HepG2 (cell line): ENCODE measurements around the gene KDM2B. TPM values are rescaled to one million over a fixed set of nuclear protein-coding genes. Genes with fewer than 3 reads are reported as not detected.

ENCODE experiments used
- ATF7-NPFF ChIP-seq: sonication (generic); formaldehyde crosslinking; IDR thresholded peaks from 2 replicates; pipeline ENCODE4 v1.8.1; 2023; ENCODE audit warnings: mild to moderate bottlenecking, low read depth, missing genetic modification reagents, moderate library complexity
- ETV5 ChIP-seq: IDR thresholded peaks from 2 replicates; pipeline ENCODE4 v1.6.1; 2018; ENCODE audit warnings: missing biosample characterization, missing genetic modification reagents, inconsistent platforms, borderline replicate concordance
- ISX ChIP-seq: sonication (generic); formaldehyde crosslinking; conservative IDR thresholded peaks from 2 replicates; pipeline ENCODE4 v1.5.0; 2020; ENCODE audit warnings: missing genetic modification reagents
- LRRFIP1 ChIP-seq: sonication (generic); formaldehyde crosslinking; conservative IDR thresholded peaks from 2 replicates; pipeline ENCODE4 v1.4.0; 2020; ENCODE audit warnings: missing genetic modification reagents
- MAZ ChIP-seq, 2 experiments: sonication (generic) in 1 of 2; formaldehyde crosslinking in 1 of 2; IDR thresholded peaks; 2 replicates each; pipeline versions ENCODE4 v1.5.0 to v1.6.1; 2012 to 2020; ENCODE audit warnings: low read depth in 2 of 2, mild to moderate bottlenecking in 2 of 2, borderline replicate concordance in 1 of 2, improper control_type of control experiment in 1 of 2, low read length in 1 of 2, missing genetic modification reagents in 1 of 2, moderate library complexity in 1 of 2
- RARA ChIP-seq: IDR thresholded peaks from 2 replicates; pipeline ENCODE4 v1.6.1; 2016; ENCODE audit warnings: missing genetic modification reagents, missing compliant biosample characterization
- TCF12 ChIP-seq, 2 experiments: fragments of 450-650 bp in 1 of 2; sonication (generic) in 1 of 2; formaldehyde crosslinking in 1 of 2; IDR thresholded peaks; 2 replicates each; pipeline versions ENCODE4 v1.6.1 to v1.8.0; 2017 to 2022; ENCODE audit warnings: antibody characterized with exemption in 1 of 2, mild to moderate bottlenecking in 1 of 2, missing genetic modification reagents in 1 of 2, moderate library complexity in 1 of 2
- XBP1 ChIP-seq: sonication (generic); formaldehyde crosslinking; IDR thresholded peaks from 2 replicates; pipeline ENCODE4 v1.5.0; 2020; ENCODE audit warnings: missing genetic modification reagents
- ZBED4 ChIP-seq: sonication (generic); formaldehyde crosslinking; IDR thresholded peaks from 2 replicates; pipeline ENCODE4 v1.4.0; 2020; ENCODE audit warnings: missing genetic modification reagents, borderline replicate concordance
- ZFX ChIP-seq: sonication (generic); formaldehyde crosslinking; IDR thresholded peaks from 2 replicates; pipeline ENCODE4 v1.4.0; 2020; ENCODE audit warnings: mild to moderate bottlenecking, low read depth, missing genetic modification reagents, moderate library complexity
- ZNF510 ChIP-seq: sonication (generic); formaldehyde crosslinking; IDR thresholded peaks from 2 replicates; pipeline ENCODE4 v1.4.0; 2020; ENCODE audit warnings: low read depth, mild to moderate bottlenecking, missing genetic modification reagents
- ZNF816 ChIP-seq: sonication (generic); formaldehyde crosslinking; IDR thresholded peaks from 2 replicates; pipeline ENCODE4 v1.8.0; 2022; ENCODE audit warnings: missing genetic modification reagents, mild to moderate bottlenecking, borderline replicate concordance
- ZSCAN5A ChIP-seq: sonication (generic); formaldehyde crosslinking; IDR thresholded peaks from 2 replicates; pipeline ENCODE4 v1.8.0; 2022; ENCODE audit warnings: mild to moderate bottlenecking, missing genetic modification reagents, borderline replicate concordance
- polyA plus RNA-seq, 8 experiments: library from polyadenylated mRNA; depleted of rRNA in 3 of 8; stranded (reverse) in 7 of 8; unstranded in 1 of 8; fragments of >200 nt; fragmentation: Illumina TruSeq in 4 of 8; extraction: Trizol in 4 of 8; gene quantifications; 2 replicates each; pipeline versions ENCODE4 v1.2.1 to v1.2.3, GENCODE V29; 2011 to 2016; ENCODE audit warnings: low read depth in 4 of 8, missing spikeins in 1 of 8, mixed read lengths in 1 of 8; ENCODE audit not compliant: insufficient read depth in 1 of 8
- total RNA-seq, 5 experiments: library from RNA; depleted of rRNA; stranded (reverse); fragments of >200 nt; fragmentation: Illumina TruSeq; extraction: Trizol; gene quantifications; 2 replicates each; pipeline ENCODE4 v1.2.3, GENCODE V29; 2016; ENCODE audit warnings: low read depth in 1 of 5
- TF ChIP-seq, protein P1 (sequence below): sonication (generic); formaldehyde crosslinking; IDR thresholded peaks from 2 replicates; pipeline ENCODE4 v1.5.0; 2020; ENCODE audit warnings: mild to moderate bottlenecking, missing genetic modification reagents, borderline replicate concordance

The KDM2B gene
- total and polyA plus RNA-seq, 2 of the 13 experiments (the other 11 are each of a cell fraction or from before 2014, with no cell fraction given), result 17.5 to 26.1 TPM

DNA sequence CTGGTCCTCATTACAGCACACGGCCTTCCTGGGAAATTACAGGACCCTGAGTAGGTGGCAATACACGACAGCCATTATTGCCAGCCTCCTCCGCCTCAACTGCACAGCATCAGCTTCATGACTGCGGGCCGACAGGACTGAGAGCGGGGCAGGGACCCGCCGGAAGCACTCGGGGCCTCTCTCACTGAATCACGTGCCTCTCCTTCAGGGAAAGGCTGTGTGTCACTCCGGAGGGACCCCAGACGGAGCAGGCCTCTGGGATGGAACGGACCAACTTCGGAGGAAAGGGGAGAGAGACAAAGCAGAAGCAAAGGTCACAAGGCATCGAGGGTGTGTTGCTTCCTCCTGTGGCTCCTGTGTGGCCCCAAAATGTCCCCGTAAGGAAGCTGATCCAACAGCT, 90.9 kb downstream of the KDM2B start (continued):
- no peak for TF ChIP-seq ZNF816 (CRISPR knock-in tag)
- no peak for TF ChIP-seq XBP1 (CRISPR knock-in tag)
- TF ChIP-seq ZFX, result peak; percentile 71; the same call in 1 of the 2 replicates
- peak; percentile 60 for TF ChIP-seq ETV5
- TF ChIP-seq ZBED4 (CRISPR knock-in tag), result no peak
- TF ChIP-seq LRRFIP1, result no peak
- TF ChIP-seq TCF12 (IDR thresholded peaks at IDR 0.05), result no peak
- 0 out of 2 replicates have a peak, but pooled peaks have one; percentile 22 for TF ChIP-seq TCF12 (CRISPR knock-in tag; IDR thresholded peaks at IDR 0.05)
- TF ChIP-seq ATF7-NPFF, result peak; percentile 32; the same call in 1 of the 2 replicates
- no peak for TF ChIP-seq ZNF510 (CRISPR knock-in tag)
- no peak for TF ChIP-seq ZSCAN5A (CRISPR knock-in tag)
- TF ChIP-seq MAZ (IDR thresholded peaks at IDR 0.05; ENCODE audit: borderline replicate concordance, low read depth, low read length), result no peak
- TF ChIP-seq MAZ (CRISPR knock-in tag; IDR thresholded peaks at IDR 0.05; ENCODE audit: low read depth), result peak; percentile 41; the same call in 1 of the 2 replicates
- TF ChIP-seq, protein P1, sequence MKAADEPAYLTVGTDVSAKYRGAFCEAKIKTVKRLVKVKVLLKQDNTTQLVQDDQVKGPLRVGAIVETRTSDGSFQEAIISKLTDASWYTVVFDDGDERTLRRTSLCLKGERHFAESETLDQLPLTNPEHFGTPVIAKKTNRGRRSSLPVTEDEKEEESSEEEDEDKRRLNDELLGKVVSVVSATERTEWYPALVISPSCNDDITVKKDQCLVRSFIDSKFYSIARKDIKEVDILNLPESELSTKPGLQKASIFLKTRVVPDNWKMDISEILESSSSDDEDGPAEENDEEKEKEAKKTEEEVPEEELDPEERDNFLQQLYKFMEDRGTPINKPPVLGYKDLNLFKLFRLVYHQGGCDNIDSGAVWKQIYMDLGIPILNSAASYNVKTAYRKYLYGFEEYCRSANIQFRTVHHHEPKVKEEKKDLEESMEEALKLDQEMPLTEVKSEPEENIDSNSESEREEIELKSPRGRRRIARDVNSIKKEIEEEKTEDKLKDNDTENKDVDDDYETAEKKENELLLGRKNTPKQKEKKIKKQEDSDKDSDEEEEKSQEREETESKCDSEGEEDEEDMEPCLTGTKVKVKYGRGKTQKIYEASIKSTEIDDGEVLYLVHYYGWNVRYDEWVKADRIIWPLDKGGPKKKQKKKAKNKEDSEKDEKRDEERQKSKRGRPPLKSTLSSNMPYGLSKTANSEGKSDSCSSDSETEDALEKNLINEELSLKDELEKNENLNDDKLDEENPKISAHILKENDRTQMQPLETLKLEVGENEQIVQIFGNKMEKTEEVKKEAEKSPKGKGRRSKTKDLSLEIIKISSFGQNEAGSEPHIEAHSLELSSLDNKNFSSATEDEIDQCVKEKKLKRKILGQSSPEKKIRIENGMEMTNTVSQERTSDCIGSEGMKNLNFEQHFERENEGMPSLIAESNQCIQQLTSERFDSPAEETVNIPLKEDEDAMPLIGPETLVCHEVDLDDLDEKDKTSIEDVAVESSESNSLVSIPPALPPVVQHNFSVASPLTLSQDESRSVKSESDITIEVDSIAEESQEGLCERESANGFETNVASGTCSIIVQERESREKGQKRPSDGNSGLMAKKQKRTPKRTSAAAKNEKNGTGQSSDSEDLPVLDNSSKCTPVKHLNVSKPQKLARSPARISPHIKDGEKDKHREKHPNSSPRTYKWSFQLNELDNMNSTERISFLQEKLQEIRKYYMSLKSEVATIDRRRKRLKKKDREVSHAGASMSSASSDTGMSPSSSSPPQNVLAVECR (CRISPR knock-in tag), result no peak
- TF ChIP-seq ISX, result no peak
- TF ChIP-seq RARA (CRISPR knock-in tag), result peak; percentile 32; the same call in 1 of the 2 replicates
